IMR-90 (cell line): ENCODE data around the gene EIF5A2. TPM values are rescaled to one million over a fixed set of nuclear protein-coding genes. Genes with fewer than 3 reads are reported as not detected.

ENCODE experiments used
- ATAC-seq: fragments of 200-7000 bp; cut with Tn5 transposase; 2 replicates; pipeline ENCODE4 v1.9.1; 2020; ENCODE audit warnings: low read depth, mild to moderate bottlenecking, moderate library complexity
- BruUV-seq: library from RNA; stranded (reverse); fragments of 400-500 nt; replicated peaks from 2 replicates; lab custom pipeline; 2021; lab: Mats Ljungman, UMichigan
- CTCF ChIA-PET: fragments of 300-600 bp; formaldehyde crosslinking; extraction: SDS; loops from one replicate; lab custom pipeline; 2021; ENCODE audit warnings: antibody characterized with exemption; lab: Yijun Ruan, JAX
- POLR2A ChIA-PET: fragments of 300-600 bp; sonication (Branson Sonifier 250); formaldehyde crosslinking; loops from one replicate; lab custom pipeline; 2022; ENCODE audit warnings: antibody characterized with exemption; ENCODE audit not compliant: unreplicated experiment; lab: Charles Lee
- DNase-seq: peaks from one replicate; pipeline ENCODE4 v3.0.0; 2013
- H2AFZ ChIP-seq: replicated peaks from 2 replicates; pipeline ENCODE3; 2013; ENCODE audit warnings: low read length, mild to moderate bottlenecking; ENCODE audit not compliant: poor library complexity
- H2AK5ac ChIP-seq: 2 replicates; pipeline ENCODE4 v1.6.1; 2013; ENCODE audit warnings: low read depth, low read length, inconsistent platforms
- H2AK9ac ChIP-seq: replicated peaks from 2 replicates; pipeline ENCODE3; 2013; ENCODE audit warnings: mild to moderate bottlenecking, low read depth, low read length, moderate library complexity; ENCODE audit not compliant: poor library complexity
- H2BK120ac ChIP-seq: 2 replicates; pipeline ENCODE4 v1.6.1; 2013; ENCODE audit warnings: low read depth, low read length, inconsistent platforms
- H2BK15ac ChIP-seq: 3 replicates; pipeline ENCODE4 v1.6.1; 2013; ENCODE audit warnings: low read depth, low read length, inconsistent platforms
- H2BK20ac ChIP-seq: 2 replicates; pipeline ENCODE4 v1.6.1; 2013; ENCODE audit warnings: low read depth, mild to moderate bottlenecking, inconsistent platforms, low read length, moderate library complexity
- H2BK5ac ChIP-seq: 2 replicates; pipeline ENCODE4 v1.6.1; 2013; ENCODE audit warnings: mild to moderate bottlenecking, low read depth, low read length, inconsistent platforms; ENCODE audit not compliant: poor library complexity, severe bottlenecking
- H3K14ac ChIP-seq: replicated peaks from 2 replicates; pipeline ENCODE4 v1.6.1; 2013; ENCODE audit warnings: low read depth, low read length, inconsistent platforms
- H3K18ac ChIP-seq: 2 replicates; pipeline ENCODE4 v1.6.1; 2013; ENCODE audit warnings: low read depth, low read length, control low read depth
- H3K23ac ChIP-seq: 2 replicates; pipeline ENCODE4 v1.6.1; 2013; ENCODE audit warnings: low read depth, low read length, inconsistent platforms
- H3K27ac ChIP-seq: 2 replicates; pipeline ENCODE4 v1.5.1; 2013; ENCODE audit warnings: mild to moderate bottlenecking, control low read depth, low read length; ENCODE audit not compliant: insufficient read depth
- H3K27me3 ChIP-seq: 2 replicates; pipeline ENCODE4 v1.6.1; 2013; ENCODE audit warnings: low read length; ENCODE audit not compliant: control insufficient read depth, insufficient read depth
- H3K36me3 ChIP-seq: 2 replicates; pipeline ENCODE4 v1.6.1; 2013; ENCODE audit warnings: low read length, mixed read lengths; ENCODE audit not compliant: control insufficient read depth, insufficient read depth
- H3K4ac ChIP-seq: 2 replicates; pipeline ENCODE4 v1.6.1; 2013; ENCODE audit warnings: low read depth, low read length, inconsistent platforms
- H3K4me1 ChIP-seq: 2 replicates; pipeline ENCODE4 v1.6.1; 2013; ENCODE audit warnings: low read length, mixed read lengths; ENCODE audit not compliant: control insufficient read depth, insufficient read depth
- H3K4me2 ChIP-seq: 2 replicates; pipeline ENCODE4 v1.6.1; 2013; ENCODE audit warnings: low read depth, mild to moderate bottlenecking, control low read depth, low read length, moderate library complexity
- H3K4me3 ChIP-seq: 2 replicates; pipeline ENCODE4 v1.5.1; 2013; ENCODE audit warnings: low read depth, mild to moderate bottlenecking, control low read depth, low read length, moderate library complexity; ENCODE audit not compliant: insufficient read depth
- H3K56ac ChIP-seq: 2 replicates; pipeline ENCODE4 v1.6.1; 2013; ENCODE audit warnings: low read length, inconsistent platforms; ENCODE audit not compliant: insufficient read depth; ENCODE audit errors: extremely low read depth
- H3K79me1 ChIP-seq, 2 experiments: 2 replicates each; pipeline ENCODE4 v1.6.1; 2013; ENCODE audit warnings: low read length in 2 of 2, inconsistent platforms in 1 of 2, low read depth in 1 of 2
- H3K9ac ChIP-seq: 2 replicates; pipeline ENCODE4 v1.6.1; 2013; ENCODE audit warnings: low read depth, low read length, control low read depth
- H3K9me1 ChIP-seq: 2 replicates; pipeline ENCODE4 v1.6.1; 2013; ENCODE audit warnings: low read length, inconsistent platforms; ENCODE audit not compliant: insufficient read depth
- H3K9me3 ChIP-seq: 2 replicates; pipeline ENCODE4 v1.6.1; 2013; ENCODE audit warnings: low read length; ENCODE audit not compliant: control insufficient read depth, insufficient read depth
- H4K20me1 ChIP-seq: 2 replicates; pipeline ENCODE4 v1.6.1; 2013; ENCODE audit warnings: low read length, inconsistent platforms; ENCODE audit not compliant: insufficient read depth
- H4K5ac ChIP-seq: 2 replicates; pipeline ENCODE4 v1.6.1; 2013; ENCODE audit warnings: mild to moderate bottlenecking, low read depth, low read length, control low read depth
- H4K8ac ChIP-seq, 2 experiments: 2 replicates each; pipeline ENCODE4 v1.6.1; 2013; ENCODE audit warnings: low read depth in 2 of 2, low read length in 2 of 2, control low read depth in 1 of 2, inconsistent platforms in 1 of 2
- H4K91ac ChIP-seq: 2 replicates; pipeline ENCODE4 v1.6.1; 2013; ENCODE audit warnings: low read depth, low read length, inconsistent platforms; ENCODE audit not compliant: insufficient read depth
- BHLHE40 ChIP-seq: fragments of 150-350 bp; IDR thresholded peaks from 2 replicates; pipeline ENCODE4 v1.6.1; 2016; ENCODE audit warnings: mild to moderate bottlenecking, low read depth, low read length
- CHD1 ChIP-seq: IDR thresholded peaks from 2 replicates; pipeline ENCODE4 v1.6.1; 2012; ENCODE audit warnings: low read depth, low read length, improper control_type of control experiment
- CTCF ChIP-seq: conservative IDR thresholded peaks from 2 replicates; pipeline ENCODE4 v1.5.1; 2012; ENCODE audit warnings: mild to moderate bottlenecking, low read depth, low read length, improper control_type of control experiment
- ELK1 ChIP-seq: fragments of 150-350 bp; IDR thresholded peaks from 2 replicates; pipeline ENCODE4 v1.6.1; 2016; ENCODE audit warnings: low read depth, mild to moderate bottlenecking, low read length, moderate library complexity, borderline replicate concordance
- FOS ChIP-seq: fragments of 150-350 bp; IDR thresholded peaks from 2 replicates; pipeline ENCODE4 v1.6.1; 2016; ENCODE audit warnings: low read depth, low read length
- MAFK ChIP-seq: IDR thresholded peaks from 2 replicates; pipeline ENCODE4 v1.6.1; 2012; ENCODE audit warnings: low read depth, low read length, improper control_type of control experiment
- MAZ ChIP-seq: IDR thresholded peaks from 2 replicates; pipeline ENCODE4 v1.6.1; 2012; ENCODE audit warnings: low read depth, mild to moderate bottlenecking, low read length, improper control_type of control experiment, moderate library complexity, borderline replicate concordance
- MXI1 ChIP-seq: IDR thresholded peaks from 2 replicates; pipeline ENCODE4 v1.6.1; 2012; ENCODE audit warnings: low read depth, mild to moderate bottlenecking, low read length, moderate library complexity, borderline replicate concordance
- NFE2L2 ChIP-seq: fragments of 150-350 bp; IDR thresholded peaks from 2 replicates; pipeline ENCODE4 v1.6.1; 2016; ENCODE audit warnings: low read depth, mild to moderate bottlenecking, low read length
- POLR2A ChIP-seq: IDR thresholded peaks from 2 replicates; pipeline ENCODE4 v1.6.1; 2012; ENCODE audit warnings: mild to moderate bottlenecking, low read depth, low read length
- RAD21 ChIP-seq: IDR thresholded peaks from 2 replicates; pipeline ENCODE4 v1.6.1; 2012; ENCODE audit warnings: low read length, improper control_type of control experiment
- RCOR1 ChIP-seq: IDR thresholded peaks from 2 replicates; pipeline ENCODE4 v1.6.1; 2012; ENCODE audit warnings: mild to moderate bottlenecking, low read length, improper control_type of control experiment; ENCODE audit not compliant: insufficient replicate concordance
- RFX5 ChIP-seq: IDR thresholded peaks from 2 replicates; pipeline ENCODE4 v1.8.0; 2012; ENCODE audit warnings: low read depth, mild to moderate bottlenecking, low read length, moderate library complexity
- SMC3 ChIP-seq: fragments of 150-350 bp; IDR thresholded peaks from 2 replicates; pipeline ENCODE4 v1.6.1; 2016; ENCODE audit warnings: low read depth, mild to moderate bottlenecking, antibody characterized with exemption, low read length, moderate library complexity
- WGBS, 2 experiments: methylation state at CpG; one replicate each; pipeline versions ENCODE4 v1.1.5 to v1.1.7; 2013; ENCODE audit warnings: missing lambda C conversion rate in 2 of 2; ENCODE audit not compliant: insufficient read length in 1 of 2; ENCODE audit errors: extremely low coverage in 2 of 2; 5-methylcytosine and 5-hydroxymethylcytosine counted together
- dilution Hi-C: fragments of 300-500 bp; cut with HindIII; formaldehyde crosslinking; loops from one replicate; pipeline ENCODE4 v1.14.3; 2018; ENCODE audit warnings: low sequenced_read_pairs; ENCODE audit not compliant: unreplicated experiment
- in situ Hi-C: fragments of 300-500 bp; cut with MboI; formaldehyde crosslinking; loops from 3 replicates; pipeline ENCODE4 v1.14.3; 2019; ENCODE audit warnings: low sequenced_read_pairs, inconsistent platforms, mixed read lengths
- intact Hi-C: fragments of 100-400 bp; cut with micrococcal nuclease; formaldehyde crosslinking; loops from 2 replicates; pipeline ENCODE4 v1.10.0; 2022
- polyA plus RNA-seq, 3 experiments: library from polyadenylated mRNA; depleted of rRNA; stranded (reverse); fragments of >200 nt; gene quantifications; 2 replicates each; pipeline ENCODE4 v1.2.3, GENCODE V29; 2012; ENCODE audit warnings: low replicate concordance in 1 of 3
- total RNA-seq: library from RNA; depleted of rRNA; stranded (reverse); fragments of >200 nt; gene quantifications from 2 replicates; pipeline ENCODE4 v1.2.3, GENCODE V29; 2012
- TF ChIP-seq, protein P1 (sequence below): fragments of 150-350 bp; IDR thresholded peaks from 2 replicates; pipeline ENCODE4 v1.6.1; 2017; ENCODE audit warnings: mild to moderate bottlenecking, antibody characterized with exemption, low read length, low read depth

EIF5A2 gene
- total and polyA plus RNA-seq, 2 of the 4 experiments (the other 2 are of a cell fraction), result 7.7 to 7.8 TPM

DNA sequence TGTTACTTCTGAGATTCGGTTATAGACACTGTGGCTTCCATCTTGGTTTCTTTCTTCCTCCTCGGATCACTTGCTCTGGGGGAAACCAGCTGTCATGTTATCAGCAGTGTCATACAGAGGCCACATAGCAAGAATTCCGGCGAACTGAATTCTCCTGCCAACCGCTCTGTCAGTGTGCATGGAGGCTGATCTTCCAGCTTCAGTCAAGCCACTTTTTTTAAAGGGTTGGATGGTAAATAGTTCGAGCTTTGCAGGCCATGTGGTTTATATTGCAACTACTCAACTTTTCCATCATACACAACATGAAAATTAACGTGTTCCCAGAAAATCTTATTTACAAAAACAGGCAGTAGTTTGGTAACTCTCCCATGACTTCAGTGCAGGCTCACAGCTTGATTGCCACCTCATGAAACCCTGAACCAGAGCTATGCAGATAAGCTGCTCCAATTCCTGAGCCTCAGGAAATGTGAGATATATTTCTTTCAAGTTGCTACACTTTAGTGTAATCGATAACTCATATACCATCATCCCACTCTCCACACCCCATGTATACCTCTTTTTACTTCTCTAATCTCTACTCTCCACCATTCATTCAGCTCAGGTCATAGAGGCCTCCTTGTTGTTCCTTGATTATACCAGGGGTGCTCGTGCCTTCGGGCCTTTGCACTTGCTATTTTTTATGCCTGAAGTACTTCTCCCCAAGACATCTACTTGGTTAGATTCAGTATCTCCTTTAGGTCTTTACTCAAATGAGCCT lies 45.6 kb downstream of the EIF5A2 start:
- no peak overlapping the region for H3K56ac ChIP-seq
- no peak overlapping the region for H2AK9ac ChIP-seq
- no TSS peak for BruUV-seq
- peak overlapping the region; percentile 53 for H2AFZ ChIP-seq
- no peak overlapping the region for H2BK20ac ChIP-seq
- H3K36me3 ChIP-seq, result peaks cover 14% of the 10 kb centered on the region
- no peak overlapping the region for H2BK15ac ChIP-seq
- CTCF ChIA-PET, result interaction anchor here (0.5 to 1.2 kb wide), 2 partner anchors 10 to 430 kb away, joined by 3 to 5 read pairs; no protein-coding TSS in a partner anchor
- no peak overlapping the region for H3K4me2 ChIP-seq
- WGBS, 2 experiments, result 18% methylated on average over 2 of the region's 10 CpGs; no CpG with 5 or more reads in 1 of the 2 experiments
- no peaks in the 10 kb centered on the region for H3K27me3 ChIP-seq
- 0 out of 2 replicates have a peak overlapping the region, but pooled peaks have one; percentile 19 for H3K14ac ChIP-seq
- H3K18ac ChIP-seq, result no peak overlapping the region
- H4K8ac ChIP-seq, result no peak overlapping the region
- peak; percentile 34 for DNase-seq
- 0 out of 2 replicates have a peak, but pooled peaks cover 2% of the 10 kb centered on the region for H3K4me1 ChIP-seq
- H3K4ac ChIP-seq, result no peak overlapping the region
- H4K20me1 ChIP-seq, result peaks cover 11% of the 10 kb centered on the region; the same call in 1 of the 2 replicates
- no peak overlapping the region for H2BK5ac ChIP-seq
- no peaks in the 10 kb centered on the region for H3K9me3 ChIP-seq
- H3K27ac ChIP-seq, result no peak overlapping the region
- no peak overlapping the region for H2BK120ac ChIP-seq
- in situ Hi-C loops (no loop called here), intact Hi-C loops (no loop called here), dilution Hi-C loops (no loop called here)
- peak overlapping the region; percentile 4 for H3K23ac ChIP-seq
- H4K91ac ChIP-seq, result no peak overlapping the region
- H3K4me3 ChIP-seq, result no peak overlapping the region
- H3K9me1 ChIP-seq, result peaks cover 4% of the 10 kb centered on the region; the same call in 1 of the 2 replicates
- POLR2A ChIA-PET, result no interaction called here
- no peak overlapping the region for H4K5ac ChIP-seq
- peak; percentile 30 for ATAC-seq
- H3K79me1 ChIP-seq, result peaks cover 0 to 7% of the 10 kb centered on the region in 2 experiments; a peak in 2 of 4 replicates
- H3K9ac ChIP-seq, result no peak overlapping the region
- no peak overlapping the region for H2AK5ac ChIP-seq
- TF ChIP-seq, protein P1, sequence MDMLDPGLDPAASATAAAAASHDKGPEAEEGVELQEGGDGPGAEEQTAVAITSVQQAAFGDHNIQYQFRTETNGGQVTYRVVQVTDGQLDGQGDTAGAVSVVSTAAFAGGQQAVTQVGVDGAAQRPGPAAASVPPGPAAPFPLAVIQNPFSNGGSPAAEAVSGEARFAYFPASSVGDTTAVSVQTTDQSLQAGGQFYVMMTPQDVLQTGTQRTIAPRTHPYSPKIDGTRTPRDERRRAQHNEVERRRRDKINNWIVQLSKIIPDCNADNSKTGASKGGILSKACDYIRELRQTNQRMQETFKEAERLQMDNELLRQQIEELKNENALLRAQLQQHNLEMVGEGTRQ, result no peak
- TF ChIP-seq BHLHE40 (no peak), POLR2A (no peak), MAZ (no peak), CTCF (no peak), NFE2L2 (no peak), CHD1 (no peak), RFX5 (no peak), SMC3 (no peak), MXI1 (no peak), MAFK (no peak), RAD21 (no peak), RCOR1 (no peak), ELK1 (no peak), FOS (no peak)
